ENCODE data around the gene MYL7. TPM values are rescaled to one million over a fixed set of nuclear protein-coding genes. Genes with fewer than 3 reads are reported as not detected.

Gene MYL7
- polyA plus RNA-seq, 4 donors = 0.21 to 13.5 (median 0.36) TPM; not detected in 1

DNA sequence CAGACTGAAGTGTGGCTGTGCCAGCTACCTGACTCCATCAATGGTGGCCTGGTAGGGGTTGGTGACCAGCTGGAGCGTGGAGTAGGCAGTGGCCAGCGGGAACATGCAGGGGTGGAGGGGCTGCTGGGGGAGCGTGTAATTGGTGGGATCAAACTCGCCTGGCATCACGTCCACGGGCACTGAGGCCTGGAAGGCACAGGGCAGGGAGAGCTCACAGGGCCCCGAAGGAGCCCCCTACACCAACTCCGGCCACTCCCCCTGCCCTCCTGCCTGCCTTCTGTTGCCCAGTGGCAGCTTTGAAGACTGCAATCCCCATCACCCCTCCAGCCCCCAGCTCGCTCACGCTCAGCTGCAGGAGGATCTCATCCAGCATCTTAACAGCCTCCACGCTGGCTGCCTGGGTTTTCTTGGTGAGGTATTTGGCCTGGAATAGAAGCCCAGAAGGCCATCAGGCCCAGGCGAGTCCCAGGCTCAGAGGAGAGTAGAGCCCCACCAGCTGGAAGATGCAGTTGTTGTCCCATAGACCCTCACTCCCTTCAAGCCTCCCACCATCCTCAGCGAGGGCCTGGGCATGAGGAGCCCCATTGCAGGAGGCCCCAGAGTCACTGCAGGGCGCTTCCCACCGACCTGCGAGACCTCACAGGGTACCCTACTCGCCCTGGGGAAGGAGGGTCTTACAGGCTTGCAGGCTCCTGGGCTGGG, 24.9 kb downstream of the MYL7 start:
- FAIRE-seq (no peak), DNase-seq (no peak)
- Histone ChIP-seq H3K4me1 (ENCODE audit: control insufficient read depth in 3 of 3, insufficient read depth in 2 of 3, low read depth in 1 of 3, low read length in 2 of 3) (peaks cover 0 to 3% (median 0%) of the 10 kb centered on the region in 3 donors), H3K27ac (ENCODE audit: low read depth in 1 of 3, low read length in 2 of 3) (no peak overlapping the region), H3K9me3 (ENCODE audit: control insufficient read depth in 2 of 2, insufficient read depth in 1 of 2, low read depth in 1 of 2, low read length in 1 of 2) (no peaks in the 10 kb centered on the region), H3K4me3 (ENCODE audit: low read depth in 1 of 3, low read length in 3 of 3) (no peak overlapping the region), H3K27me3 (ENCODE audit: control insufficient read depth in 3 of 3, insufficient read depth in 3 of 3, low read length in 3 of 3) (peaks cover 0 to 9% (median 0%) of the 10 kb centered on the region in 3 donors), H3K36me3 (ENCODE audit: control insufficient read depth in 3 of 3, insufficient read depth in 2 of 3, low read depth in 1 of 3, low read length in 3 of 3) (peaks cover 0 to 81% (median 0%) of the 10 kb centered on the region in 3 donors)
- 89 to 94% (median 92%) methylated on average over 17 of the region's 17 CpGs for WGBS, 3 donors

- H3K4me1 ChIP-seq (ENCODE audit: control insufficient read depth in 3 of 3, insufficient read depth in 2 of 3, low read depth in 1 of 3, low read length in 2 of 3) = peaks cover 0 to 3% (median 0%) of the 10 kb centered on the region in 3 donors
- WGBS, 3 donors = 83 to 86% (median 83%) methylated on average over 11 to 12 of the region's 12 CpGs
- peaks cover 0 to 72% (median 3%) of the 10 kb centered on the region in 3 donors for H3K36me3 ChIP-seq (ENCODE audit: control insufficient read depth in 3 of 3, insufficient read depth in 2 of 3, low read depth in 1 of 3, low read length in 3 of 3)
- no peak overlapping the region for H3K4me3 ChIP-seq (ENCODE audit: low read depth in 1 of 3, low read length in 3 of 3)
- FAIRE-seq (no peak), DNase-seq (no peak)
- H3K9me3 ChIP-seq (ENCODE audit: control insufficient read depth in 2 of 2, insufficient read depth in 1 of 2, low read depth in 1 of 2, low read length in 1 of 2) = no peaks in the 10 kb centered on the region
- H3K27me3 ChIP-seq (ENCODE audit: control insufficient read depth in 3 of 3, insufficient read depth in 3 of 3, low read length in 3 of 3) = peaks cover 0 to 9% (median 0%) of the 10 kb centered on the region in 3 donors
- H3K27ac ChIP-seq (ENCODE audit: low read depth in 1 of 3, low read length in 2 of 3) = no peak overlapping the region
Measured at GRCh38 chr7:44114586-44115310, 26.4 kb downstream of the MYL7 start.

DNA sequence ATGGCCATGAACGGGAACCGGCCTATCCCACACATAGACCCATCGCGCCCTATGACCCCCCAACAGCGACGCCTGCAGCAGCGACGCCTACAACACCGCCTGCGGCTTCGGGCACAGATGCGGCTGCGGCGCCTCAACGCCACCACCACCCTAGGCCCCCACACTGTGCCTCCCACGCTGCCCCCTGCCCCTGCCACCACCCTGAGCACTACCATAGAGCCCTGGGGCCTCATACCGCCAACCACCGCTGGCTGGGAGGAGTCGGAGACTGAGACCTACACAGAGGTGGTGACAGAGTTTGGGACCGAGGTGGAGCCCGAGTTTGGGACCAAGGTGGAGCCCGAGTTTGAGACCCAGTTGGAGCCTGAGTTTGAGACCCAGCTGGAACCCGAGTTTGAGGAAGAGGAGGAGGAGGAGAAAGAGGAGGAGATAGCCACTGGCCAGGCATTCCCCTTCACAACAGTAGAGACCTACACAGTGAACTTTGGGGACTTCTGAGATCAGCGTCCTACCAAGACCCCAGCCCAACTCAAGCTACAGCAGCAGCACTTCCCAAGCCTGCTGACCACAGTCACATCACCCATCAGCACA, 27.3 kb downstream of the MYL7 start:
- H3K27ac ChIP-seq (ENCODE audit: low read depth in 1 of 3, low read length in 2 of 3) = no peak overlapping the region
- no peak for DNase-seq
- WGBS, 3 donors = 92 to 95% (median 93%) methylated on average over 19 to 24 of the region's 24 CpGs
- H3K4me3 ChIP-seq (ENCODE audit: low read depth in 1 of 3, low read length in 3 of 3) = no peak overlapping the region
- peaks cover 0 to 3% (median 0%) of the 10 kb centered on the region in 3 donors for H3K4me1 ChIP-seq (ENCODE audit: control insufficient read depth in 3 of 3, insufficient read depth in 2 of 3, low read depth in 1 of 3, low read length in 2 of 3)
- peaks cover 0 to 9% (median 0%) of the 10 kb centered on the region in 3 donors for H3K27me3 ChIP-seq (ENCODE audit: control insufficient read depth in 3 of 3, insufficient read depth in 3 of 3, low read length in 3 of 3)
- H3K9me3 ChIP-seq (ENCODE audit: control insufficient read depth in 2 of 2, insufficient read depth in 1 of 2, low read depth in 1 of 2, low read length in 1 of 2) = no peaks in the 10 kb centered on the region
- peaks cover 0 to 64% (median 3%) of the 10 kb centered on the region in 3 donors for H3K36me3 ChIP-seq (ENCODE audit: control insufficient read depth in 3 of 3, insufficient read depth in 2 of 3, low read depth in 1 of 3, low read length in 3 of 3)
- no peak for FAIRE-seq

DNA sequence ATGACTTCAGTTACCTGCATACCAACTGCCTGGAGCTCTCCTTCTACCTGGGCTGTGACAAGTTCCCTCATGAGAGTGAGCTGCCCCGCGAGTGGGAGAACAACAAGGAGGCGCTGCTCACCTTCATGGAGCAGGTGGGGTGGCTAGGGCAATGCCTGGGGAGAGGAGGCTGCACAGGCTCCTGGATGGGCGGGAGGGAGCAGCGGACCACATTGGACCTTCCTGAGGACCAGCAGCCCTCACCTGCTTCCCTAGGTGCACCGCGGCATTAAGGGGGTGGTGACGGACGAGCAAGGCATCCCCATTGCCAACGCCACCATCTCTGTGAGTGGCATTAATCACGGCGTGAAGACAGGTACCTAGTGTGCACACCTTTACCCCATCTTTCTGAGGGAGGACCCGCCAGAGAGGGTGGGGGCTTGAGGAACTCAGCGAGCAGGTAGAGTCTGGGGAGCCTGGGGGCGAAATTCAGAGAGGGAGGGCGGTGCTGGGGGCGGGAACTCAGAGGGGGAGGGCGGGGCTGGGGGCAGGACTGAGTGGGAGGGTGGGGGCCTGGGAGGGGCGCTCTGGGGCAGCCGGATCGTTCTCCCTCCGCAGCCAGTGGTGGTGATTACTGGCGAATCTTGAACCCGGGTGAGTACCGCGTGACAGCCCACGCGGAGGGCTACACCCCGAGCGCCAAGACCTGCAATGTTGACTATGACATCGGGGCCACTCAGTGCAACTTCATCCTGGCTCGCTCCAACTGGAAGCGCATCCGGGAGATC, 28.0 kb downstream of the MYL7 start:
- Histone ChIP-seq H3K27ac (ENCODE audit: low read depth in 1 of 3, low read length in 2 of 3) (no peak overlapping the region), H3K9me3 (ENCODE audit: control insufficient read depth in 2 of 2, insufficient read depth in 1 of 2, low read depth in 1 of 2, low read length in 1 of 2) (no peaks in the 10 kb centered on the region), H3K27me3 (ENCODE audit: control insufficient read depth in 3 of 3, insufficient read depth in 3 of 3, low read length in 3 of 3) (peaks cover 0 to 9% (median 0%) of the 10 kb centered on the region in 3 donors), H3K36me3 (ENCODE audit: control insufficient read depth in 3 of 3, insufficient read depth in 2 of 3, low read depth in 1 of 3, low read length in 3 of 3) (peaks cover 0 to 62% (median 3%) of the 10 kb centered on the region in 3 donors), H3K4me3 (ENCODE audit: low read depth in 1 of 3, low read length in 3 of 3) (no peak overlapping the region), H3K4me1 (ENCODE audit: control insufficient read depth in 3 of 3, insufficient read depth in 2 of 3, low read depth in 1 of 3, low read length in 2 of 3) (peaks cover 0 to 3% (median 0%) of the 10 kb centered on the region in 3 donors)
- DNase-seq = no peak
- 53 to 82% (median 74%) methylated on average over 23 to 34 of the region's 34 CpGs for WGBS, 3 donors
- FAIRE-seq = no peak

- Histone ChIP-seq H3K27me3 (ENCODE audit: control insufficient read depth in 3 of 3, insufficient read depth in 3 of 3, low read length in 3 of 3) (peaks cover 0 to 9% (median 0%) of the 10 kb centered on the region in 3 donors), H3K4me1 (ENCODE audit: control insufficient read depth in 3 of 3, insufficient read depth in 2 of 3, low read depth in 1 of 3, low read length in 2 of 3) (peaks cover 0 to 3% (median 0%) of the 10 kb centered on the region in 3 donors), H3K27ac (ENCODE audit: low read depth in 1 of 3, low read length in 2 of 3) (no peak overlapping the region), H3K36me3 (ENCODE audit: control insufficient read depth in 3 of 3, insufficient read depth in 2 of 3, low read depth in 1 of 3, low read length in 3 of 3) (peaks cover 0 to 55% (median 3%) of the 10 kb centered on the region in 3 donors), H3K4me3 (ENCODE audit: low read depth in 1 of 3, low read length in 3 of 3) (no peak overlapping the region), H3K9me3 (ENCODE audit: control insufficient read depth in 2 of 2, insufficient read depth in 1 of 2, low read depth in 1 of 2, low read length in 1 of 2) (no peaks in the 10 kb centered on the region)
- FAIRE-seq (no peak), DNase-seq (peak; percentile 24 to 30)
- 29 to 68% (median 47%) methylated on average over 39 to 41 of the region's 41 CpGs for WGBS, 3 donors
Measured at GRCh38 chr7:44112231-44112996, 28.7 kb downstream of the MYL7 start.

GRCh38 chr7:44111761-44112160, 29.4 kb downstream of the MYL7 start:
- H3K4me3 ChIP-seq (ENCODE audit: low read depth in 1 of 3, low read length in 3 of 3) = no peak overlapping the region
- no peak for DNase-seq
- H3K9me3 ChIP-seq (ENCODE audit: control insufficient read depth in 2 of 2, insufficient read depth in 1 of 2, low read depth in 1 of 2, low read length in 1 of 2) = no peaks in the 10 kb centered on the region

GRCh38 chr7:44110719-44111635, 30.2 kb downstream of the MYL7 start:
- peaks cover 0 to 15% (median 1%) of the 10 kb centered on the region in 3 donors for H3K27me3 ChIP-seq (ENCODE audit: control insufficient read depth in 3 of 3, insufficient read depth in 3 of 3, low read length in 3 of 3)
- H3K4me1 ChIP-seq (ENCODE audit: control insufficient read depth in 3 of 3, insufficient read depth in 2 of 3, low read depth in 1 of 3, low read length in 2 of 3) = peaks cover 0 to 3% (median 0%) of the 10 kb centered on the region in 3 donors
- DNase-seq (no peak), FAIRE-seq (no peak)
- H3K9me3 ChIP-seq (ENCODE audit: control insufficient read depth in 2 of 2, insufficient read depth in 1 of 2, low read depth in 1 of 2, low read length in 1 of 2) = no peaks in the 10 kb centered on the region
- H3K4me3 ChIP-seq (ENCODE audit: low read depth in 1 of 3, low read length in 3 of 3) = no peak overlapping the region
- H3K36me3 ChIP-seq (ENCODE audit: control insufficient read depth in 3 of 3, insufficient read depth in 2 of 3, low read depth in 1 of 3, low read length in 3 of 3) = peaks cover 0 to 46% (median 3%) of the 10 kb centered on the region in 3 donors
- no peak overlapping the region for H3K27ac ChIP-seq (ENCODE audit: low read depth in 1 of 3, low read length in 2 of 3)
- WGBS, 3 donors = 67 to 77% (median 71%) methylated on average over 27 of the region's 27 CpGs

More at GRCh38 chr7:44111761-44112160, 29.4 kb downstream of the MYL7 start:
- H3K27me3 ChIP-seq (ENCODE audit: control insufficient read depth in 3 of 3, insufficient read depth in 3 of 3, low read length in 3 of 3) = peaks cover 0 to 9% (median 0%) of the 10 kb centered on the region in 3 donors
- no peak overlapping the region for H3K27ac ChIP-seq (ENCODE audit: low read depth in 1 of 3, low read length in 2 of 3)
- 40 to 83% (median 53%) methylated on average over 16 of the region's 16 CpGs for WGBS, 3 donors
- H3K4me1 ChIP-seq (ENCODE audit: control insufficient read depth in 3 of 3, insufficient read depth in 2 of 3, low read depth in 1 of 3, low read length in 2 of 3) = peaks cover 0 to 3% (median 0%) of the 10 kb centered on the region in 3 donors
- peaks cover 0 to 54% (median 3%) of the 10 kb centered on the region in 3 donors for H3K36me3 ChIP-seq (ENCODE audit: control insufficient read depth in 3 of 3, insufficient read depth in 2 of 3, low read depth in 1 of 3, low read length in 3 of 3)
- no peak for FAIRE-seq
